Esophagus (tissue), 2 donors: ENCODE results near the gene NT5C2. TPM values are rescaled to one million over a fixed set of nuclear protein-coding genes. Genes with fewer than 3 reads are reported as not detected.

Experiments used
- H3K27ac ChIP-seq, 2 donors: one replicate each; pipeline ENCODE4 v1.5.1; 2013; ENCODE audit warnings: low read depth in 2 of 2, mild to moderate bottlenecking in 2 of 2, inconsistent platforms in 1 of 2, low read length in 1 of 2, moderate library complexity in 1 of 2
- H3K27me3 ChIP-seq, 2 donors: one replicate each; pipeline ENCODE4 v1.6.1; 2013; ENCODE audit warnings: low read length in 2 of 2, control low read depth in 1 of 2, mild to moderate bottlenecking in 1 of 2; ENCODE audit not compliant: insufficient read depth in 2 of 2, control insufficient read depth in 1 of 2
- H3K36me3 ChIP-seq, 2 donors: one replicate each; pipeline ENCODE4 v1.6.1; 2013; ENCODE audit warnings: low read length in 1 of 2; ENCODE audit not compliant: control insufficient read depth in 2 of 2, insufficient read depth in 2 of 2
- H3K4me1 ChIP-seq, 2 donors: one replicate each; pipeline ENCODE4 v1.6.1; 2013; ENCODE audit warnings: low read length in 1 of 2; ENCODE audit not compliant: control insufficient read depth in 2 of 2, insufficient read depth in 2 of 2
- H3K4me3 ChIP-seq, 2 donors: one replicate each; pipeline ENCODE4 v1.5.1; 2013; ENCODE audit warnings: low read length in 2 of 2, mild to moderate bottlenecking in 2 of 2, low read depth in 1 of 2, moderate library complexity in 1 of 2
- H3K9me3 ChIP-seq, 2 donors: one replicate each; pipeline ENCODE4 v1.6.1; 2013; ENCODE audit warnings: mild to moderate bottlenecking in 2 of 2, low read depth in 1 of 2, low read length in 1 of 2, moderate library complexity in 1 of 2; ENCODE audit not compliant: control insufficient read depth in 2 of 2, insufficient read depth in 1 of 2
- WGBS, 2 donors: extraction: QIAGEN DNeasy Blood & Tissue Kit; methylation state at CpG; one replicate each; pipeline ENCODE4 v1.1.7; 2013; 5-methylcytosine and 5-hydroxymethylcytosine counted together
- polyA plus RNA-seq, 2 donors: library from polyadenylated mRNA; stranded (reverse); fragments of 200-250 nt; gene quantifications; one replicate each; pipeline ENCODE4 v1.2.3, GENCODE V29; 2013
- donor health status: healthy with polysubstance abuse.
- donor health status: Bipolar disorder and iron deficiency.

Gene NT5C2
- polyA plus RNA-seq, 2 donors: 60.6 to 75.0 TPM

DNA sequence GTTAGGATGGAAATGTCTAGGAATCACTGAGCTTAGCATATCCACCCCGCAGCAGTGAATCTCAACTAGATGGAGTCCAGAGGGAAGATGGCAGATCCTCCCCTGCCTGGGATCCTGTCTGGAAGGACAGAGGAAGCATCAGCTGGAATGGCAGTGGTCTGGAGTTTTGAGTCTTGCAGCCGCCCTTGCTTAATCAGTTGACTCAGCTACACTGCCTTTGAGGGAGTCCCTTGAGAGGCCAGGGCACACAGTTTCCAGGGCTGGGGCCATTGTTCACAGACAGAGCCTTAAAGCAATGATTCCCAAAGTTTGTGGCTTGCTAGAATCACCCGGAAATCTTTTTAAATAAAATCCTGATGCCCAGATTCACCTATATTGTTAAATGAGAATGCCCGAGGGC, 128.1 kb downstream of the NT5C2 start:
- Histone ChIP-seq H3K4me1 (no peaks in the 10 kb centered on the region), H3K9me3 (no peaks in the 10 kb centered on the region), H3K27me3 (no peaks in the 10 kb centered on the region), H3K27ac (no peak overlapping the region), H3K36me3 (no peaks in the 10 kb centered on the region), H3K4me3 (no peak overlapping the region)
- WGBS, 2 donors: 92 to 97% methylated on average over 4 of the region's 4 CpGs

DNA sequence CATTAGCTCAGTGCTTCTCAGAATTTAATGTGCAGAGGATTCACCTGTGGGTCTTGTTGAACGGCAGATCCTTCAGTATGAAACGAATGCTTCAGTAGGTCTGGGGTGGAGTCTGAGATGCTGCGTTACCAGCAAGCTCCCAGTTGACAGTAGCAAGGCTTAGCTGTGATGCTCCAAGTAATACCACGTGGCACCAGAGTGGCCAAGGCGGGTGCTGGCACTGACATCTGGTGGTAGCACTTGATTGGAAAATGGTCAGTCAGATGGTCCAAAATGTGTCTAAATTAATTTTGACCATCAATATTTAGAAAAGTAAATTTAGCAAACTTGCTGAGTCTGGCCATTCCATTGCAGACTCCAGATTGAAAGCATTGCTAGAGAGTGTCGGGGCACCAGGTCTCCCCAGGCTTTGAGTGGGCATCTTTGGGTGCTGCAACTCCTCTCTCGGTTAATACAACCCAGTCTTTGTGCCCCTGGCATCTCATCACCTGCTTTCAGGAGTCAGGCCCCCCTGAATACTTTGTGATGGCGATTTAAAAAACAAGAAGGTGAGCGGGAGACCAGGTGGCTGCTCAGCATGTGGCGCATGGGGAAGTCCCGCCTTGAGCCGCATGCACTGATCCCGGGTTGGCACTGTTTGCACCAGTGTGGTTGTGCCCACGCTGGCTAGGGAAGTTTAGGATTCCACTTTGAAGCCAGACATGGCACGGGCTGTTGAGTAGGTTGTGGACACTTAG, 130.1 kb downstream of the NT5C2 start:
- Histone ChIP-seq H3K27me3 (no peaks in the 10 kb centered on the region), H3K4me1 (no peaks in the 10 kb centered on the region), H3K36me3 (no peaks in the 10 kb centered on the region), H3K27ac (no peak overlapping the region), H3K4me3 (no peak overlapping the region), H3K9me3 (no peaks in the 10 kb centered on the region)
- WGBS, 2 donors: 80 to 82% methylated on average over 15 of the region's 15 CpGs

DNA sequence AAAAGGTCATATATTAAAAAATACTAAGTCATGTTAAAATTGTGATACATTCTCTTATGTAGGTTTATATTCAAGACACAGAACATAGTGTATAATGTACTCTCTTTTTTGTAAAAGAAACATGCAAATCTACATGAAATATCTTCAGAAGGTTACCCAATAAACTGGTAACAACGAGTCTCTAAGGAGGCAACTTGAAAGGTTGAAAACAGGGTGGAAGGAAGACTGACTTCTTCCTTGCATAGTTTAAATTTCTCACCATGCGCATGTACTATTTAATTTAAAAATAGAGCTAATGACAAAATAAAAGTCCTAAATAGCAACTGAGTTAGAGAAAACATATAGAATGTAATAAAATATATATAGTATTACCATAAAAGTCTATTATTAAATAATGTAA, 132.5 kb downstream of the NT5C2 start:
- Histone ChIP-seq H3K27me3 (no peaks in the 10 kb centered on the region), H3K36me3 (no peaks in the 10 kb centered on the region), H3K4me3 (no peak overlapping the region), H3K4me1 (no peaks in the 10 kb centered on the region), H3K27ac (no peak overlapping the region), H3K9me3 (no peaks in the 10 kb centered on the region)
- 74 to 87% methylated on average over 2 of the region's 2 CpGs for WGBS, 2 donors

DNA sequence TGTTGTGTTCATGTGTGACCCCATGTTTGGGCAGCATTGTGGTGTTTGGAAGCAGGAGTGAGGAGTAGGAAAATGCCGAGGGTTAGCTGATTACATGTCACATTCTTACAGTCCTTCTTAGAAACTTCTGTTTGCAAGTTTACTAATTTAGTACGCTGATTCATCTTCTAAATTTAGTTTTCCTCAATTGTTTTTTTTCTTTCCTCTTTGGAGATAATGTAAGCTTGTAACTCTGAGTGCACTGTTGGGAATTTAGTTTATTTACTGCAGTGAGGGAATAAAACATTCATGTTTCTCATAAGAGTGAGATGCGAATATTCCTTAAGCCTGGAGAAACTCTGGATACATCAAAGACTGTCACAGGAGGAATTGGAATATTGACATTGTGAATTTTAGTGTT, 135.0 kb downstream of the NT5C2 start:
- Histone ChIP-seq H3K36me3 (peaks cover 0 to 2% of the 10 kb centered on the region in 2 donors), H3K4me3 (no peak overlapping the region), H3K9me3 (no peaks in the 10 kb centered on the region), H3K27me3 (no peaks in the 10 kb centered on the region), H3K27ac (no peak overlapping the region), H3K4me1 (peaks cover 0 to 2% of the 10 kb centered on the region in 2 donors)
- 75 to 83% methylated on average over 3 of the region's 3 CpGs for WGBS, 2 donors

DNA sequence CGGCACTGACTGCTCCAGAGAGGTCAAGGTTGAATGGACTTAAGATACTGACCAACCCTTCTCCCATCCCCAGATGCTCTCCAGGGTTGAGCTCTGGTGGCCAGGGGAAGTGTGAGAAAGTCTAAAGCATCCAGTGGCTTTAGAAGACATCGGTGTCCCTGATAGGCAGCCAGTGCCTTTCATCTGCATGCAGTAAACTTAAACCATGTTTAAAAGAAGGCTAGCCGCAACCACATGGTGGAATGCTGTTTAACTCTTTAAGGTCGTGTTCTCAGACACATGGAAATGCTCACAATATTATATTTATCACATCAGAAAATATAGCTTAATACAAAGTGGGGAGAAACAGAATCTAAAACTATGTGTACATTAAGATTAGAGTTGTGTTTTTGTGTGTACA, 138.0 kb downstream of the NT5C2 start:
- Histone ChIP-seq H3K27ac (no peak overlapping the region), H3K4me3 (no peak overlapping the region), H3K36me3 (peaks cover 0 to 2% of the 10 kb centered on the region in 2 donors), H3K4me1 (peaks cover 0 to 2% of the 10 kb centered on the region in 2 donors), H3K27me3 (no peaks in the 10 kb centered on the region), H3K9me3 (no peaks in the 10 kb centered on the region)
- WGBS, 2 donors: 61 to 67% methylated on average over 4 of the region's 4 CpGs

GRCh38 chr10:103054621-103055020, 138.5 kb downstream of the NT5C2 start:
- Histone ChIP-seq H3K4me3 (no peak overlapping the region), H3K36me3 (peaks cover 0 to 2% of the 10 kb centered on the region in 2 donors), H3K27ac (no peak overlapping the region), H3K9me3 (no peaks in the 10 kb centered on the region), H3K4me1 (peaks cover 0 to 2% of the 10 kb centered on the region in 2 donors), H3K27me3 (no peaks in the 10 kb centered on the region)
- 81 to 84% methylated on average over 3 of the region's 3 CpGs for WGBS, 2 donors

DNA sequence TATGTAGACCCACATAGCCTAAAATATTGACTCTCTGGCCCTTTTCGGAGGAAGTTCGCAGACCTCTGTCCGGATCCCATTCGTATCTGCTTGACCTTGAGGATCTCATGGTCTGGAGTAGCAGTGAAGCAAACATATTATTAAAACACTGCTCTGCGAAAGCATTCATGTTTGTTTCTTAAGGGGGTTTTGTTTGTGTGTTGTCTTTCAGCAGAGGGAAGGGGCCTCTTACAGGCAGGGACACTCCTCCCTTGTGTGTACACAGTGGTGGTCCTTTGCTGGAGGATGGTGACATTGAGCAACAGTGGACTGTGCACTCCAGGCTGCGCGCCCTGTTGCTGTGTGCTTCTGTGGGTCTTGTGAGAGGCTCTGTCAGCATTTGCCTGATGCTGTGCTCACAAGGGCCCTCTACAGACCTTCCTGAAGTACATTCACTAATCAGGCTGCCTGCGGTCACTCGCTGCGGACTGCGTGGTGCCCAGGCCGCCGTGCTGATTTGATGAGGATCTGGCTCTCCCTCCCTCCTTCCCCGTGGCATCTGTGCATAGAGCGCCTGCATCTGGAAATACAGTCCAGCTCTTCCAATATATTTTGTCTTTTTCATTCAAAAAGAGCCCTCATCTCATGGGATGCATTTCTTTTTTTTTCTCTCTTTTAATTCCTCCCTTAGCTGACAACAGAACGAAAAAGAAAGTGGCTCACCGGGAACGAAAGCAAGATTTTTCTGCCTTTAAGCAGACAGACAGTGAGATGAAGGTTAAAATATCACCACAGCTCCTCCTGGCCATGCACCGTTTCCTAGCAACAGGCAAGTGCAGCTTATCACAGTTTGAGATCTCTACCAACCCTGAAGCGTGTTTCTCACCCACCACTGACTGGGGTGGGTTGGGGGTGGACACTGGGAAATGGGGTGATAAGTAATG, 139.2 kb downstream of the NT5C2 start:
- H3K27me3 ChIP-seq: no peaks in the 10 kb centered on the region
- 50 to 55% methylated on average over 20 of the region's 20 CpGs for WGBS, 2 donors
- no peak overlapping the region for H3K27ac ChIP-seq
- H3K4me1 ChIP-seq: peaks cover 0 to 2% of the 10 kb centered on the region in 2 donors
- H3K4me3 ChIP-seq: no peak overlapping the region
- no peaks in the 10 kb centered on the region for H3K9me3 ChIP-seq
- H3K36me3 ChIP-seq: peaks cover 0 to 2% of the 10 kb centered on the region in 2 donors

DNA sequence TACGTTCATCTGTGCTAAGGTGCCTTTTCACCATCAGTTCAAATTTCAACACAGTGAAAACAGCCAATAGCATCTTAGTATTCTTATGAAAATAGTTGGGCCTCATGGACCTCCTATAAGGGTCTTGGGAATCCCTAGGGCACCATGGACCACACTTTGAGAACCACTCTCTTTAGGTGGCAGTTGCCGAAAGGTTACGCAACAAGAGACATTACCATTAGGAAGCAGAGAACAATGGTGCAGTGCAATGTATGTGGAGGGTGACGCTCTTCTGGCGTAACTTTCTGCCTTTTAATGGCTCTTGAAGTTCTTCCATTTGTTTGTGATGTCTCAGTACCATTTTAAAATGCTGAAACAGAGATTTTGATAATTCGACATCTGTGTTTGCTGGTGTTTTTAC, 143.8 kb downstream of the NT5C2 start:
- H3K27ac ChIP-seq: no peak overlapping the region
- peaks cover 0 to 2% of the 10 kb centered on the region in 2 donors for H3K4me1 ChIP-seq
- no peaks in the 10 kb centered on the region for H3K9me3 ChIP-seq
- no peak overlapping the region for H3K4me3 ChIP-seq
- H3K36me3 ChIP-seq: no peaks in the 10 kb centered on the region
- no peaks in the 10 kb centered on the region for H3K27me3 ChIP-seq
- 94 to 97% methylated on average over 6 of the region's 6 CpGs for WGBS, 2 donors

DNA sequence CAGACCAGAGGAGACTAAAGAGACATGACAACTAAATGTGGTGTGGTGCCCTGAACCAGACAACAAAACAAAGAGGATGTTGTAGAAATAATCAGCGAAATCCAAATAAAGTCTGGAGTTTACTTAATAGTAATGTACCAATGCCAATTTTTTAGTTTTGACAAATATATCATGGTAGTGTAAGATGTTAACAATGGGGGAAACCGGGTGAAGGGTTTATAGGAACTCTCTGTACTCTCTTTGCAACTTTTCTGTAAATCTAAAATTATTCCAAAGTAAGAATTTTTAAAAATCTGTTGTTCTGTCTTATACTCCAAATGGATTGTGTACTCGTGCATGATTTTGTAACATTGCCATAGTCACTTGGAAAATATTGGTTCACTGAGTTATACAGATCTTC, 145.7 kb downstream of the NT5C2 start:
- 88 to 91% methylated on average over 3 of the region's 3 CpGs for WGBS, 2 donors
- Histone ChIP-seq H3K27ac (no peak overlapping the region), H3K9me3 (no peaks in the 10 kb centered on the region), H3K27me3 (no peaks in the 10 kb centered on the region), H3K36me3 (no peaks in the 10 kb centered on the region), H3K4me3 (no peak overlapping the region), H3K4me1 (no peaks in the 10 kb centered on the region)
